GM11168 (cell line): ENCODE results near the gene PSMD3.

ENCODE experiments used
- in situ Hi-C: fragments of 300-500 bp; cut with MboI; formaldehyde crosslinking; loops from one replicate; pipeline ENCODE4 v1.12.0; 2022; ENCODE audit warnings: low sequenced_read_pairs; ENCODE audit not compliant: unreplicated experiment

The PSMD3 gene

DNA sequence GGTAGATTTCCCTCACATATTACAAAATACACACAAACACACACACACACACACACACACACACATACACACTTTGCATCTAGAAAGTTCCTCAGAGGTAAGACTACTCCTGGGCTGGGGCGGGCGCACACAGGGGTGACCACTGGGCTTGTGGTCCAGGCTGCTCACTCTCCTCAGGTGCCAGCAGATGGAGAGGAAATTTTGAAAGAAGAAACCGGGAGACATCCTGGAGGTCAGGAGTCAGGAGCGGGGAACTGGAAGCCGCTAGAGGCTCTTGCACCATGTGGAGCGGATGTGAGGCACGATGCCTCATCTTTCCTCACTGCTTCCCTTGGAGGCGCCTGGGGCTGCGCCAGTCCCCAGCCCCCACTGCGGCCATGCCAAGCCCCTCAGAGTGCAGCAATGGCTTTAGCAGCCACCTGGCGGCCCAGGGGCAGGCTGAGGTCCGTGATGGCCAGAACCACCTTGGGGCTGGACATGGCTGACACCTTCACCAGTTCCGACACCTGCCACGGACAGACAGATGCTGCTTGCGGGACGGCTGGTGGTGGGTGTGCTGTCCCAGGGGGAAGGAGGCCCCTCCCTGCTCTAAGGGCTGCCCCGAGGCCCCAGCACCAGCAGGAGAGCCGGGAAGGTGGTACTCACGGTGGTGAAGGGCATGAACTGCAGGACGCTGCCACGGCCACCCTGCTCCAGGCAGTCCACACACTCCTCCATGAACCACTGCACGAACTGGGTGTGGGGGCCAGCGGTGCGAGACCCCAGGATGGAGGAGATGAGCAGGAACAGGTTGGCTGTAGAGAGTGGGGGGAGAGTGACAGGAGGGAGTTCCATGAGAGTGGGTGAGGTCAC lies 38.8 kb downstream of the PSMD3 start:
- in situ Hi-C loops: no loop called here

GRCh38 chr17:40020146-40020545 lies 39.5 kb downstream of the PSMD3 start:
- in situ Hi-C loops: no loop called here

- in situ Hi-C loops: no loop called here
Observed at GRCh38 chr17:40021451-40021971, 40.9 kb downstream of the PSMD3 start.

DNA sequence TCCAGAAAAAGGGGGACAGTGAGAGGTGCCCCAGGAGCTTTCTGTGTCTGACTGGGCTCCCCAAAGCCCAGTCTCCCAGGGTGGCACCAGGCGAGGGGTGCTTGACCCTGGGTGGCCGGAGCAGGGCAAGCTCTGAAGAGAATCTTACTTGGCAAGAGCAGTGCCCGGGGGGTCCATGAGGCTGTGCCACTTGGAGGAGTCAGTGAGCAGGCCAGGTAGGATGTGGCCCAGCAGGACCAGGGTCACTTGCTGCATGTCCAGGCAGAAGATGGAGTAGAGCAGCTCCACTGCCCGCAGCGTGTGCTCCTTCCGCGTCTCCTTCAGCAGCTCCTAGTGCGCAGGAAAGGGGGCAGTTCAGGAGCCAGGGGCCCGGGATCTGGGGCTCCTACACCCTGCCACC lies 41.9 kb downstream of the PSMD3 start:
- in situ Hi-C loops: no loop called here

- in situ Hi-C loops: no loop called here
Observed at GRCh38 chr17:40022961-40023541, 42.4 kb downstream of the PSMD3 start.

- in situ Hi-C loops: no loop called here
Observed at GRCh38 chr17:40023590-40024292, 43.1 kb downstream of the PSMD3 start.

- in situ Hi-C loops: no loop called here
Observed at GRCh38 chr17:40024901-40025300, 44.3 kb downstream of the PSMD3 start.

GRCh38 chr17:40025559-40025958 lies 45.0 kb downstream of the PSMD3 start:
- in situ Hi-C loops: no loop called here

GRCh38 chr17:40025991-40026815 lies 45.6 kb downstream of the PSMD3 start:
- in situ Hi-C loops: no loop called here

- in situ Hi-C loops: no loop called here
Observed at GRCh38 chr17:40026816-40027613, 46.4 kb downstream of the PSMD3 start.

DNA sequence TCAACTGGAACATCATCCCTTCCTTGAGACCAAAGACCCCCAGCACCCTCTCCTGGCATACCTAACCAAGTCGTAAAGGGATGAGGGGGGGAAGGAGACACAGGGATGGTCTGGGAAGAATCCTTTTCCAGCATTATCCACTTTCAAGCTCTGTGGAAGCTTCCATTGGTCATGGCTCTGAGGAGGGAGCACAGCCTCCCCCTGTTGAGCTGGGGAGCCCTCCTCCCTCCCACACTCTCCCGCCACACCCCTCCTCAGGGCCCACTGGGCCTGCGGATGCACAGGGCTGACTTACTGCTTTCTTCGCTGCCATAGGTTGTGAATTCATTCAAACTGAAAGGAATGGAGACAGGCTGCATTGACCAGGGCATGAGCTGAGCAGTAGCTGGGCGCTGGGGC lies 47.0 kb downstream of the PSMD3 start:
- in situ Hi-C loops: no loop called here

DNA sequence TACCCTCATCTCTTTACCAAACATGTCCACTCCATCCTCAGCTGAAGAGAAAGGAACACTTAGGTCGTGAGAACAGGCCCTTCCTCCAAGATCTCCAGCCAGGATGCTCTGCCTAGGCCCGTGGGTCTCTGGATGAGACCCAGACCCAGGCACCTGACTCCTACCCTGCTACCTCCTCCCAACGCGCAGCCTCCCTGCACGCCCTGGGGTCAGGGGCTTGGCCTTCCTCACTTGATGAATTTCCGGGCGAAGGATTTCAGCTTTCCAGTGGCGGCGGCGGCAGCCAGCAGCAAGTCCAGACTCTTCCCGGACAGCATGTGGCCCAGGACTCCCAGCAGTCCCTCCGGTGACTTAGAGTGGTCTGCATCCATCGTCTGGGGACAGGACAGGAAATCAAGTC lies 48.0 kb downstream of the PSMD3 start:
- in situ Hi-C loops: no loop called here

GRCh38 chr17:40031706-40032105 lies 51.1 kb downstream of the PSMD3 start:
- in situ Hi-C loops: no loop called here

GRCh38 chr17:40032322-40033320 lies 52.0 kb downstream of the PSMD3 start:
- in situ Hi-C loops: no loop called here

GRCh38 chr17:40033339-40033738 lies 52.7 kb downstream of the PSMD3 start:
- in situ Hi-C loops: no loop called here

GRCh38 chr17:40034426-40035161 lies 54.0 kb downstream of the PSMD3 start:
- in situ Hi-C loops: no loop called here

DNA sequence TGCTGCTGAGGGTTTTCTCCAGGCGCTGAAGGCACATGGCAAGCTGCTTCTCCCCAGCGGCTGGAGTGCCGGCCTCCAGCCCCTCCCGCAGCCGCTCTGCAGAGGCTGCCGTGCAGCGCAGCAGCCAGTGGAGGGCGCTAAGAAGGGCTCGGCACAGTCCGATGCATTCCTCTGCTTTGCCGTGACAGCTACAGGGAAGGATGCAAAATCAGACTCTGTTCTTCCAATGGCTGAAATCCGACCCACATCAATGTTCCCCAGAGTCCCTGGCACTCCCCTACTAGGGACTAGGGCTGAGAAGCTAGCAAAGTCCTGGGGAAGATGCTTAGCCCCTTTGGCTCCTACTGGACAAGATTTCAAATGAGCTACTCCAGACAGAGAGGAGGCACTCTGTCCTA lies 54.6 kb downstream of the PSMD3 start:
- in situ Hi-C loops: no loop called here
